ENCODE measurements around the gene GRIP2.

DNA sequence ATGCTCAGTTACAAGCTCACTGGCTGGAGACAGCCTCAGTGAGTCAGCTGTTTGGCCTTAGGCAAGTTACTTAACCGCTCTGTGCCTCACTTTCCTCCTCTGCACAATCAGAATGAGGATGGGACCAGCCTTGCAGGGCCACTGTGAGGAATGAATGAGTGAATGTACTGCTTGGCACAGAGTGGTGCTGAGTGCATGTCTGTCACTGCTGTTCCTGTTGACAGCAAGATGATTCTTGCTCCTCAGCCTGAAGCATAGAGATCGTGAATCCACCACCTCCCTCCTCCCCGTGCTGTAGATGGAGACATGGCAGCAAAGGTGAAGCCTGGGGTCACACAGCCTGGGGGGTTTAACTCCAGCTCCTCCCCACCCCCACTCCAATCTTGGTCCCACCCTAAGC, 14.6 kb upstream of the GRIP2 start:
- TF ChIP-seq, protein P1, sequence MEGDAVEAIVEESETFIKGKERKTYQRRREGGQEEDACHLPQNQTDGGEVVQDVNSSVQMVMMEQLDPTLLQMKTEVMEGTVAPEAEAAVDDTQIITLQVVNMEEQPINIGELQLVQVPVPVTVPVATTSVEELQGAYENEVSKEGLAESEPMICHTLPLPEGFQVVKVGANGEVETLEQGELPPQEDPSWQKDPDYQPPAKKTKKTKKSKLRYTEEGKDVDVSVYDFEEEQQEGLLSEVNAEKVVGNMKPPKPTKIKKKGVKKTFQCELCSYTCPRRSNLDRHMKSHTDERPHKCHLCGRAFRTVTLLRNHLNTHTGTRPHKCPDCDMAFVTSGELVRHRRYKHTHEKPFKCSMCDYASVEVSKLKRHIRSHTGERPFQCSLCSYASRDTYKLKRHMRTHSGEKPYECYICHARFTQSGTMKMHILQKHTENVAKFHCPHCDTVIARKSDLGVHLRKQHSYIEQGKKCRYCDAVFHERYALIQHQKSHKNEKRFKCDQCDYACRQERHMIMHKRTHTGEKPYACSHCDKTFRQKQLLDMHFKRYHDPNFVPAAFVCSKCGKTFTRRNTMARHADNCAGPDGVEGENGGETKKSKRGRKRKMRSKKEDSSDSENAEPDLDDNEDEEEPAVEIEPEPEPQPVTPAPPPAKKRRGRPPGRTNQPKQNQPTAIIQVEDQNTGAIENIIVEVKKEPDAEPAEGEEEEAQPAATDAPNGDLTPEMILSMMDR (conservative IDR thresholded peaks at IDR 0.05; ENCODE audit: low read depth, low read length), result no peak
- no peak for TF ChIP-seq EZH2 (IDR thresholded peaks at IDR 0.05; ENCODE audit: borderline replicate concordance, low read depth, low read length, poor library complexity, severe bottlenecking)
